GM12875 (cell line): Measurements from ENCODE around the gene KDM4E.

Experiments
- H3K4me3 ChIP-seq: one replicate; pipeline ENCODE4 v1.5.1; 2011; ENCODE audit warnings: low read depth, low read length, control low read depth
- TF ChIP-seq, protein P1 (sequence below): IDR thresholded peaks from 2 replicates; pipeline ENCODE4 v1.5.1; 2011; ENCODE audit warnings: low read depth, mild to moderate bottlenecking, control low read depth, inconsistent platforms, low read length, moderate library complexity, borderline replicate concordance; ENCODE audit not compliant: insufficient read depth

Gene KDM4E

GRCh38 chr11:95074792-95075563, 49.9 kb downstream of the KDM4E start:
- TF ChIP-seq, protein P1, sequence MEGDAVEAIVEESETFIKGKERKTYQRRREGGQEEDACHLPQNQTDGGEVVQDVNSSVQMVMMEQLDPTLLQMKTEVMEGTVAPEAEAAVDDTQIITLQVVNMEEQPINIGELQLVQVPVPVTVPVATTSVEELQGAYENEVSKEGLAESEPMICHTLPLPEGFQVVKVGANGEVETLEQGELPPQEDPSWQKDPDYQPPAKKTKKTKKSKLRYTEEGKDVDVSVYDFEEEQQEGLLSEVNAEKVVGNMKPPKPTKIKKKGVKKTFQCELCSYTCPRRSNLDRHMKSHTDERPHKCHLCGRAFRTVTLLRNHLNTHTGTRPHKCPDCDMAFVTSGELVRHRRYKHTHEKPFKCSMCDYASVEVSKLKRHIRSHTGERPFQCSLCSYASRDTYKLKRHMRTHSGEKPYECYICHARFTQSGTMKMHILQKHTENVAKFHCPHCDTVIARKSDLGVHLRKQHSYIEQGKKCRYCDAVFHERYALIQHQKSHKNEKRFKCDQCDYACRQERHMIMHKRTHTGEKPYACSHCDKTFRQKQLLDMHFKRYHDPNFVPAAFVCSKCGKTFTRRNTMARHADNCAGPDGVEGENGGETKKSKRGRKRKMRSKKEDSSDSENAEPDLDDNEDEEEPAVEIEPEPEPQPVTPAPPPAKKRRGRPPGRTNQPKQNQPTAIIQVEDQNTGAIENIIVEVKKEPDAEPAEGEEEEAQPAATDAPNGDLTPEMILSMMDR, result no peak
- no peak overlapping the region for H3K4me3 ChIP-seq

DNA sequence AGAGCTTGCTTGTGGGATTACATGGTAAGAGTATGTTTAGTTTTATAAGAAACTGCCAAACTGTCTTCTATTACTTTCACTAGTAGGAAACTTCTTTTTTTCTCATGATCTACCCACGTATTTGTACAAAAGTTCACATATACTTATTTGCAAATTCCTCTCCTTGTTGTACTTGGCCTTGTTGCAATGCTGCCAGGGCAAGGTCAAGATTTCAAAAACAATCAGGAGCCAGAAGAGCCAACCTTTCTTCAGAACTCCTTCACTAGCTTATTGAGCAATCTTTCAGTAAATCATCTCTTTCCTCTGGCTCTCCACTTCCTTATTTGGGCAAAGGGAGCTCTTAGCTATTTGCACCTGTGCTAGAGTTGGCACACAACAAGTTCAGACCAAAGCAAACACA, 51.4 kb downstream of the KDM4E start:
- no peak overlapping the region for H3K4me3 ChIP-seq
- TF ChIP-seq, protein P1, result no peak

- TF ChIP-seq, protein P1, result no peak
- H3K4me3 ChIP-seq, result no peak overlapping the region
These were observed 51.9 kb downstream of the KDM4E start for GRCh38 chr11:95076981-95077380.
